HEK293 (cell line): ENCODE measurements around the gene ADH1C.

Experiments
- CTCF ChIA-PET: fragments of 350-600 bp; formaldehyde crosslinking; extraction: SDS; loops from one replicate; lab custom pipeline; 2021; ENCODE audit warnings: antibody characterized with exemption; lab: Yijun Ruan, JAX
- POLR2A ChIA-PET: fragments of 300-600 bp; formaldehyde crosslinking; extraction: SDS; loops from one replicate; lab custom pipeline; 2020; ENCODE audit warnings: antibody characterized with exemption, inconsistent platforms; lab: Yijun Ruan, JAX
- H3K27ac ChIP-seq: fragments of 200-500 bp; sonication (Bioruptor generic); 2 replicates; pipeline ENCODE4 v1.5.1; 2014; ENCODE audit warnings: low read depth, low read length, control low read depth, inconsistent platforms; ENCODE audit errors: extremely low read depth
- H3K36me3 ChIP-seq, 2 experiments: fragments of 200-500 bp in 1 of 2; sonication (Bioruptor generic) in 1 of 2; 1 replicate in 1 of 2; 2 replicates in 1 of 2; pipeline ENCODE4 v1.5.1; 2014 to 2017; ENCODE audit warnings: inconsistent platforms in 2 of 2, low read length in 2 of 2; ENCODE audit not compliant: control insufficient read depth in 2 of 2, insufficient read depth in 1 of 2
- H3K4me1 ChIP-seq: fragments of 200-500 bp; sonication (Bioruptor generic); 2 replicates; pipeline ENCODE4 v1.5.1; 2014; ENCODE audit warnings: mild to moderate bottlenecking, low read length, inconsistent platforms; ENCODE audit not compliant: control insufficient read depth, insufficient read depth
- H3K4me3 ChIP-seq: 2 replicates; pipeline ENCODE4 v1.5.1; 2011; ENCODE audit warnings: low read depth, mild to moderate bottlenecking, control low read depth, low read length, moderate library complexity
- H3K9me3 ChIP-seq: fragments of 200-500 bp; sonication (Bioruptor generic); 2 replicates; pipeline ENCODE4 v1.5.1; 2014; ENCODE audit warnings: low read depth, low read length, inconsistent platforms; ENCODE audit not compliant: control insufficient read depth, insufficient read depth
- GFI1B ChIP-seq: fragments of 450-650 bp; formaldehyde crosslinking; IDR thresholded peaks from 2 replicates; pipeline ENCODE4 v1.5.1; 2016; ENCODE audit warnings: missing biosample characterization, missing genetic modification characterization
- SP3 ChIP-seq: fragments of 450-650 bp; formaldehyde crosslinking; IDR thresholded peaks from 2 replicates; pipeline ENCODE4 v1.5.1; 2016; ENCODE audit warnings: missing biosample characterization, missing genetic modification characterization
- ZBTB1 ChIP-seq: fragments of 450-650 bp; formaldehyde crosslinking; IDR thresholded peaks from 2 replicates; pipeline ENCODE4 v1.5.1; 2016; ENCODE audit warnings: missing biosample characterization, missing genetic modification characterization
- ZBTB48 ChIP-seq: fragments of 450-650 bp; formaldehyde crosslinking; IDR thresholded peaks from 2 replicates; pipeline ENCODE4 v1.5.1; 2016; ENCODE audit warnings: missing biosample characterization, missing genetic modification characterization
- ZNF10 ChIP-seq: fragments of 450-650 bp; formaldehyde crosslinking; IDR thresholded peaks from 2 replicates; pipeline ENCODE4 v1.5.1; 2017; ENCODE audit warnings: missing biosample characterization, missing genetic modification characterization
- ZNF132 ChIP-seq: fragments of 450-650 bp; formaldehyde crosslinking; IDR thresholded peaks from 2 replicates; pipeline ENCODE4 v1.5.1; 2017; ENCODE audit warnings: missing biosample characterization, missing genetic modification characterization, borderline replicate concordance
- ZNF146 ChIP-seq: fragments of 450-650 bp; formaldehyde crosslinking; IDR thresholded peaks from 2 replicates; pipeline ENCODE4 v1.5.1; 2016; ENCODE audit warnings: missing biosample characterization, missing genetic modification characterization
- ZNF221 ChIP-seq: fragments of 450-650 bp; formaldehyde crosslinking; IDR thresholded peaks from 2 replicates; pipeline ENCODE4 v1.5.1; 2017; ENCODE audit warnings: missing biosample characterization, missing genetic modification characterization, borderline replicate concordance
- ZNF24 ChIP-seq: fragments of 450-650 bp; formaldehyde crosslinking; IDR thresholded peaks from 2 replicates; pipeline ENCODE4 v1.5.1; 2016; ENCODE audit warnings: missing biosample characterization, missing genetic modification characterization
- ZNF26 ChIP-seq: fragments of 450-650 bp; formaldehyde crosslinking; IDR thresholded peaks from 2 replicates; pipeline ENCODE4 v1.5.1; 2016; ENCODE audit warnings: missing biosample characterization, missing genetic modification characterization
- ZNF433 ChIP-seq: fragments of 450-650 bp; formaldehyde crosslinking; IDR thresholded peaks from 2 replicates; pipeline ENCODE4 v1.5.1; 2016; ENCODE audit warnings: missing biosample characterization, missing genetic modification characterization, low read depth
- ZNF449 ChIP-seq: fragments of 450-650 bp; formaldehyde crosslinking; IDR thresholded peaks from 2 replicates; pipeline ENCODE4 v1.5.1; 2017; ENCODE audit warnings: missing biosample characterization, mild to moderate bottlenecking, missing genetic modification characterization, moderate library complexity
- ZNF549 ChIP-seq: fragments of 450-650 bp; IDR thresholded peaks from 2 replicates; pipeline ENCODE4 v1.5.1; 2018; ENCODE audit warnings: missing biosample characterization, missing genetic modification characterization, mild to moderate bottlenecking, inconsistent platforms, moderate library complexity
- ZNF623 ChIP-seq: fragments of 450-650 bp; formaldehyde crosslinking; IDR thresholded peaks from 2 replicates; pipeline ENCODE4 v1.5.1; 2016; ENCODE audit warnings: missing biosample characterization, missing genetic modification characterization
- ZNF791 ChIP-seq: fragments of 450-650 bp; formaldehyde crosslinking; IDR thresholded peaks from 2 replicates; pipeline ENCODE4 v1.5.1; 2016; ENCODE audit warnings: missing biosample characterization, missing genetic modification characterization
- ZSCAN18 ChIP-seq: fragments of 450-650 bp; formaldehyde crosslinking; IDR thresholded peaks from 2 replicates; pipeline ENCODE4 v1.5.1; 2016; ENCODE audit warnings: missing biosample characterization, missing genetic modification characterization
- TF ChIP-seq, protein P1 (sequence below): fragments of 450-650 bp; formaldehyde crosslinking; IDR thresholded peaks from 2 replicates; pipeline ENCODE4 v1.5.1; 2016; ENCODE audit warnings: missing biosample characterization, missing genetic modification characterization
- TF ChIP-seq, protein P2 (sequence below): fragments of 450-650 bp; formaldehyde crosslinking; conservative IDR thresholded peaks from 2 replicates; pipeline ENCODE4 v1.5.1; 2016; ENCODE audit warnings: low read depth, missing biosample characterization, missing genetic modification characterization

The ADH1C gene

GRCh38 chr4:99379571-99379970 is 27.0 kb upstream of the ADH1C start:
- TF ChIP-seq ZNF221 (no peak), ZBTB1 (tag by site-specific recombination) (no peak), ZNF449 (tag by site-specific recombination) (no peak), ZNF791 (no peak), ZBTB48 (tag by site-specific recombination) (no peak), ZNF623 (tag by site-specific recombination) (no peak), ZNF132 (tag by site-specific recombination) (no peak), ZSCAN18 (no peak), ZNF24 (tag by site-specific recombination) (no peak), GFI1B (tag by site-specific recombination) (no peak), ZNF10 (tag by site-specific recombination) (no peak), ZNF146 (tag by site-specific recombination) (no peak), ZNF433 (no peak), ZNF549 (tag by site-specific recombination) (no peak), ZNF26 (tag by site-specific recombination) (no peak), SP3 (tag by site-specific recombination) (no peak)
- TF ChIP-seq, protein P1, sequence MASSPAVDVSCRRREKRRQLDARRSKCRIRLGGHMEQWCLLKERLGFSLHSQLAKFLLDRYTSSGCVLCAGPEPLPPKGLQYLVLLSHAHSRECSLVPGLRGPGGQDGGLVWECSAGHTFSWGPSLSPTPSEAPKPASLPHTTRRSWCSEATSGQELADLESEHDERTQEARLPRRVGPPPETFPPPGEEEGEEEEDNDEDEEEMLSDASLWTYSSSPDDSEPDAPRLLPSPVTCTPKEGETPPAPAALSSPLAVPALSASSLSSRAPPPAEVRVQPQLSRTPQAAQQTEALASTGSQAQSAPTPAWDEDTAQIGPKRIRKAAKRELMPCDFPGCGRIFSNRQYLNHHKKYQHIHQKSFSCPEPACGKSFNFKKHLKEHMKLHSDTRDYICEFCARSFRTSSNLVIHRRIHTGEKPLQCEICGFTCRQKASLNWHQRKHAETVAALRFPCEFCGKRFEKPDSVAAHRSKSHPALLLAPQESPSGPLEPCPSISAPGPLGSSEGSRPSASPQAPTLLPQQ (tag by site-specific recombination): no peak
- TF ChIP-seq, protein P2, sequence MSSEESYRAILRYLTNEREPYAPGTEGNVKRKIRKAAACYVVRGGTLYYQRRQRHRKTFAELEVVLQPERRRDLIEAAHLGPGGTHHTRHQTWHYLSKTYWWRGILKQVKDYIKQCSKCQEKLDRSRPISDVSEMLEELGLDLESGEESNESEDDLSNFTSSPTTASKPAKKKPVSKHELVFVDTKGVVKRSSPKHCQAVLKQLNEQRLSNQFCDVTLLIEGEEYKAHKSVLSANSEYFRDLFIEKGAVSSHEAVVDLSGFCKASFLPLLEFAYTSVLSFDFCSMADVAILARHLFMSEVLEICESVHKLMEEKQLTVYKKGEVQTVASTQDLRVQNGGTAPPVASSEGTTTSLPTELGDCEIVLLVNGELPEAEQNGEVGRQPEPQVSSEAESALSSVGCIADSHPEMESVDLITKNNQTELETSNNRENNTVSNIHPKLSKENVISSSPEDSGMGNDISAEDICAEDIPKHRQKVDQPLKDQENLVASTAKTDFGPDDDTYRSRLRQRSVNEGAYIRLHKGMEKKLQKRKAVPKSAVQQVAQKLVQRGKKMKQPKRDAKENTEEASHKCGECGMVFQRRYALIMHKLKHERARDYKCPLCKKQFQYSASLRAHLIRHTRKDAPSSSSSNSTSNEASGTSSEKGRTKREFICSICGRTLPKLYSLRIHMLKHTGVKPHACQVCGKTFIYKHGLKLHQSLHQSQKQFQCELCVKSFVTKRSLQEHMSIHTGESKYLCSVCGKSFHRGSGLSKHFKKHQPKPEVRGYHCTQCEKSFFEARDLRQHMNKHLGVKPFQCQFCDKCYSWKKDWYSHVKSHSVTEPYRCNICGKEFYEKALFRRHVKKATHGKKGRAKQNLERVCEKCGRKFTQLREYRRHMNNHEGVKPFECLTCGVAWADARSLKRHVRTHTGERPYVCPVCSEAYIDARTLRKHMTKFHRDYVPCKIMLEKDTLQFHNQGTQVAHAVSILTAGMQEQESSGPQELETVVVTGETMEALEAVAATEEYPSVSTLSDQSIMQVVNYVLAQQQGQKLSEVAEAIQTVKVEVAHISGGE (tag by site-specific recombination): no peak
- Histone ChIP-seq H3K36me3 (no peaks in the 10 kb centered on the region), H3K9me3 (no peaks in the 10 kb centered on the region), H3K4me3 (no peak overlapping the region), H3K27ac (no peak overlapping the region), H3K4me1 (no peaks in the 10 kb centered on the region)
- POLR2A ChIA-PET: no interaction called here
- CTCF ChIA-PET: interaction anchor here (1.4 kb wide), 1 partner anchor 26 kb away, joined by 5 read pairs; no protein-coding TSS in a partner anchor
